Measurements from ENCODE around the gene ADH4. TPM values are rescaled to one million over a fixed set of nuclear protein-coding genes. Genes with fewer than 3 reads are reported as not detected.
"Not testable (repeated sequence)": the region's sequence is repeated elsewhere in the genome, so short reads cannot be mapped to it uniquely, and the experiment has no call there.

ADH4 gene
- total and polyA plus RNA-seq, 10 of the 15 experiments (the other 5 are each of a cell fraction or from before 2014, with no cell fraction given): not detected

DNA sequence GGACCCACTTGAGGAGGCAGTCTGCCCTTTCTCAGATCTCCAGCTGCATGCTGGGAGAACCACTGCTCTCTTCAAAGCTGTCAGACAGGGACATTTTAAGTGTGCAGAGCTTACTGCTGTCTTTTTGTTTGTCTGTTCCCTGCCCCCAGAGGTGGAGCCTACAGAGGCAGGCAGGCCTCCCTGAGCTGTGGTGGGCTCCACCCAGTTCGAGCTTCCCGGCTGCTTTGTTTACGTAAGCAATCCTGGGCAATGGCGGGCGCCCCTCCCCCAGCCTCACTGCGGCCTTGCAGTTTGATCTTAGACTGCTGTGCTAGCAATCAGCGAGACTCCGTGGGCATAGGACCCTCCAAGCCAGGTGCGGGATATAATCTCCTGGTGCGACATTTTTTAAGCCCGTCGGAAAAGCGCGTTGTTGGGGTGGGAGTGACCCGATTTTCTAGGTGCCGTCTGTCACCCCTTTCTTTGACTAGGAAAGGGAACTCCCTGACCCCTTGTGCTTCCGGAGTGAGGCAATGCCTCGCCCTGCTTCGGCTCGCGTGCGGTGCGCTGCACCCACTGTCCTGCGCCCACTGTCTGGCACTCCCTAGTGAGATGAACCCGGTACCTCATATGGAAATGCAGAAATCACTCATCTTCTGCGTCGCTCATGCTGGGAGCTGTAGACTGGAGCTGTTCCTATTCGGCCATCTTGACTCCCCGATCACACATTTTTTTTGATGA is 26.8 kb downstream of the ADH4 start:
- BruUV-seq (replicated peaks); intact Hi-C loops (cut with micrococcal nuclease; ENCODE audit: unreplicated experiment); in situ Hi-C loops (cut with MboI): not testable (repeated sequence)

DNA sequence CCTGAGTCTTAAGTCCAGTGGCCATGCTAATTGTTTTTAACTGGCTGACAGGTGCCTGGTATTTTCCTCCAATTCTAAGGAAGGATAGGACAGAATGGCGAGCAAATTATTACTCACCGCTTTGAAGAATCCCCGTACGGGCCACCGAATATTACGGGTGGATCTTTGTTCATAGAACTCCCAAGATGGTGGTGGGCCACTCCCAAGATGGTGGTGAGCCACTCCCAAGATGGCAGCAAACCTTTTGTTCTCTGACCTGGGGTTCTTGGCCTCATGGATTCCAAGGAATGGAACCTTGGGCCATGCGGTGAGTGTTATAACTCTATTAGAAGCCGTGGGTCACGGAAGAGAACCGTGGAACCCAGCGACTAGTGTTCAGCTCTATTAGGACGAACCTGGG is 34.8 kb downstream of the ADH4 start:
- H3K27me3 ChIP-seq (replicated peaks in 1 of 2; ENCODE audit: control insufficient read depth in 2 of 2, insufficient read depth in 2 of 2, low read length in 1 of 2); H3K9ac ChIP-seq (ENCODE audit: control insufficient read depth, insufficient read depth, low read length); H3K4me3 ChIP-seq; POLR2A ChIA-PET; H3K4me1 ChIP-seq (ENCODE audit: control insufficient read depth, insufficient read depth, low read length); H3K9me3 ChIP-seq (replicated peaks; ENCODE audit: control insufficient read depth, insufficient read depth, low read length); H4K20me1 ChIP-seq (ENCODE audit: control insufficient read depth, insufficient read depth); H3K79me2 ChIP-seq (ENCODE audit: control insufficient read depth, insufficient read depth, low read length); H3K27ac ChIP-seq (ENCODE audit: control insufficient read depth, insufficient read depth); H3K36me3 ChIP-seq (ENCODE audit: control insufficient read depth in 2 of 2, insufficient read depth in 2 of 2, low read length in 1 of 2); H2AFZ ChIP-seq (ENCODE audit: control insufficient read depth, low read depth, low read length); H3K4me2 ChIP-seq (ENCODE audit: control insufficient read depth, insufficient read depth); SMC1A ChIA-PET (ENCODE audit: uncharacterized antibody, unreplicated experiment); in situ Hi-C loops (cut with MboI); intact Hi-C loops (cut with micrococcal nuclease; ENCODE audit: unreplicated experiment); DNase-seq (ENCODE audit: low read depth, low spot score); ATAC-seq; FAIRE-seq; BruUV-seq (replicated peaks); RAD21 ChIA-PET (ENCODE audit: unreplicated experiment): not testable (repeated sequence)
- CTCF ChIA-PET: interaction anchor here (1.4 to 1.6 kb wide), 2 partner anchors 53 to 296 kb away, joined by 3 to 4 read pairs; no protein-coding TSS in a partner anchor
- WGBS (ENCODE audit: insufficient coverage, insufficient replicate concordance, low lambda C conversion rate, missing lambda C conversion rate): 77% methylated on average over 12 of the region's 12 CpGs

More for the DNA sequence above, 26.8 kb downstream of the ADH4 start:
- POLR2A ChIA-PET: interaction anchor here (0.7 kb wide), 1 partner anchor 1708 kb away, joined by 4 read pairs; no protein-coding TSS in a partner anchor
- H3K79me2 ChIP-seq (ENCODE audit: control insufficient read depth, insufficient read depth, low read length); H3K27ac ChIP-seq (ENCODE audit: control insufficient read depth, insufficient read depth); H2AFZ ChIP-seq (ENCODE audit: control insufficient read depth, low read depth, low read length); H3K36me3 ChIP-seq (ENCODE audit: control insufficient read depth in 2 of 2, insufficient read depth in 2 of 2, low read length in 1 of 2); H3K4me3 ChIP-seq; DNase-seq (ENCODE audit: low read depth, low spot score); ATAC-seq; H3K9me3 ChIP-seq (replicated peaks; ENCODE audit: control insufficient read depth, insufficient read depth, low read length); FAIRE-seq; H4K20me1 ChIP-seq (ENCODE audit: control insufficient read depth, insufficient read depth); H3K27me3 ChIP-seq (replicated peaks in 1 of 2; ENCODE audit: control insufficient read depth in 2 of 2, insufficient read depth in 2 of 2, low read length in 1 of 2); H3K9ac ChIP-seq (ENCODE audit: control insufficient read depth, insufficient read depth, low read length); H3K4me2 ChIP-seq (ENCODE audit: control insufficient read depth, insufficient read depth); H3K4me1 ChIP-seq (ENCODE audit: control insufficient read depth, insufficient read depth, low read length): not testable (repeated sequence)
- RAD21 ChIA-PET (ENCODE audit: unreplicated experiment): interaction anchor here (1.0 to 1.3 kb wide), 2 partner anchors 122 to 288 kb away, joined by 3 to 4 read pairs; partner anchors contain the start of gene METAP1
- SMC1A ChIA-PET (ENCODE audit: uncharacterized antibody, unreplicated experiment): interaction anchor here (1.0 to 2.5 kb wide), 2 partner anchors 287 to 346 kb away, joined by 3 to 17 read pairs; no protein-coding TSS in a partner anchor
- CTCF ChIA-PET: interaction anchor here (0.7 to 2.6 kb wide), 4 partner anchors 29 to 295 kb away, joined by 3 to 36 read pairs (median 4); partner anchors contain the start of gene ADH5
- 73% methylated on average over 29 of the region's 29 CpGs for WGBS (ENCODE audit: insufficient coverage, insufficient replicate concordance, low lambda C conversion rate, missing lambda C conversion rate)
